PC-9 (cell line): ENCODE results near the gene LIX1.

Experiments
- CTCF ChIP-seq: fragments of 200-600 bp; sonication (generic); conservative IDR thresholded peaks from 2 replicates; pipeline ENCODE4 v1.6.1; 2017; ENCODE audit warnings: mixed run types, antibody characterized with exemption, mild to moderate bottlenecking, moderate library complexity
- EZH2 ChIP-seq: fragments of 200-600 bp; sonication (generic); IDR thresholded peaks from 2 replicates; pipeline ENCODE4 v1.8.0; 2017; ENCODE audit warnings: antibody characterized with exemption, low read depth

- TF ChIP-seq CTCF: no peak
- TF ChIP-seq EZH2: no peak
Measured at GRCh38 chr5:97191893-97192292, 49.5 kb upstream of the LIX1 start.
